HG03575 (cell line): ENCODE results near the gene SSPN.

ENCODE experiments used
- ATAC-seq: cut with Tn5 transposase; IDR thresholded peaks from one replicate; pipeline ENCODE4 v1.9.1; 2021; ENCODE audit not compliant: unreplicated experiment, insufficient number of reproducible peaks, low FRiP score; ENCODE audit errors: extremely low read depth

Gene SSPN, protein sequence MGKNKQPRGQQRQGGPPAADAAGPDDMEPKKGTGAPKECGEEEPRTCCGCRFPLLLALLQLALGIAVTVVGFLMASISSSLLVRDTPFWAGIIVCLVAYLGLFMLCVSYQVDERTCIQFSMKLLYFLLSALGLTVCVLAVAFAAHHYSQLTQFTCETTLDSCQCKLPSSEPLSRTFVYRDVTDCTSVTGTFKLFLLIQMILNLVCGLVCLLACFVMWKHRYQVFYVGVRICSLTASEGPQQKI

DNA sequence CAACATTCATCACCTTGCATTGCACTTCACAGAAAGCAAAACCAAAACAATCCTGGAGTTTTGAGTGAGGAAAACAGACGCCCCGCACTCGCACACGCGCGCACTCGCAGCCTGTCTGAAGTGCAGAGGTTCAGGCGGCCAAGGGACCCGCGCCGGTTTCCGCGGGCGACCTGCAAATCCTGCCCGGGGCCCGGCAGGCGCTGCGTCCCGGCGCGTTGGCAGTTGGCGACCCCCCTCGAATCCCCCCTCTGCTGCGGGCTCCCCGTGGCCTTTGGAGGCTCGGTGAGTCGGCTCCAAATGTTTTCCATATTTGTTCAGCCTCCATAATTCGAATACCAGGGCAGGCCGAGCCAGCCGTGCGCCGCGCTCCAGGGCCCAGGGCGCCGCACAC is at the start of gene SSPN:
Gene SSPN, plus strand, starts transcription at position 324 of the 391 bp plus-strand sequence. CDS start 100 bp downstream, outside the sequence.
- ATAC-seq: no peak

DNA sequence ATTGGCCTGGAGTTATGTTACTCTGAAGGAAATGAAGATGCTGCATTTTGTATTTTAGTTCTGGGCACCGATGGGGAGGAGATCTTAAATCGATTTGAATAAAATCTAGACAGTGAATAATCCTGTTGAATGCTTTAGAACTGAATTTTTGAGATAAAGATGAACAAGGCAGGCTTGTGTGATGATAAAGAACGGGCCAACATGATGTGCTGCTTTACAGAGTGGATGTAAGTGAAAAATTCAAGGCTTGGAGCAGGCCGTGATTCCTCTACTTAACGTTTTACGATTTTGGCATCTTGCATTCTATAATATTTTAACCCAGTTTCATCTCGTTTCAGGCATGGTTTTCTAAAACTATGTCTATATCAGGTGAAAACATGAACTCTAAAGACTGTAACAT is 47.1 kb upstream of the SSPN start:
- no peak for ATAC-seq

DNA sequence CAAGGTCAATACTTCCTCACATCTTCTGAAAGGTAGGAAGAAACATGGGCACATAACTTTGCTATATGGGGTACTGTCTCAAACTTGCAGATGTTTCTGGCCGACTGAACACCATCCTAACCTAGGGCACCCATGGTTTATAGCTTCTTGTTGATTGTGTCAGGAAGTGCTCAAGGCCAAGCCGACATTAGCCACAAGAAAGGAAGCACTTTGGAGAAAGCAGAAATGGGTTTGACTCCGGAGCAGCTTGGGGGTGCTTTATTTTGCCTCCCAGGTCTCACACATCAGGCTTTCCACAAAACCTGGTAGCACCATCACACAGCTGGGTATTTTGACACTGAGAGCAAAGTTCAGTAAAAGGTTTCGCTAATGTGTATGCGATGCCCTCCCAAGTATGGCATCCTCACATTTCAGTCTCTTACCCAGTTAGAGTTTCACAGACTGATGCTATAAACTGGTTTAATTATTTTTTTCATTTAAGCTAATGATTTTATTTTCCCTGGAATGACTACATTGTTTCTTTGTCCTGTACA is 45.3 kb upstream of the SSPN start:
- no peak for ATAC-seq

DNA sequence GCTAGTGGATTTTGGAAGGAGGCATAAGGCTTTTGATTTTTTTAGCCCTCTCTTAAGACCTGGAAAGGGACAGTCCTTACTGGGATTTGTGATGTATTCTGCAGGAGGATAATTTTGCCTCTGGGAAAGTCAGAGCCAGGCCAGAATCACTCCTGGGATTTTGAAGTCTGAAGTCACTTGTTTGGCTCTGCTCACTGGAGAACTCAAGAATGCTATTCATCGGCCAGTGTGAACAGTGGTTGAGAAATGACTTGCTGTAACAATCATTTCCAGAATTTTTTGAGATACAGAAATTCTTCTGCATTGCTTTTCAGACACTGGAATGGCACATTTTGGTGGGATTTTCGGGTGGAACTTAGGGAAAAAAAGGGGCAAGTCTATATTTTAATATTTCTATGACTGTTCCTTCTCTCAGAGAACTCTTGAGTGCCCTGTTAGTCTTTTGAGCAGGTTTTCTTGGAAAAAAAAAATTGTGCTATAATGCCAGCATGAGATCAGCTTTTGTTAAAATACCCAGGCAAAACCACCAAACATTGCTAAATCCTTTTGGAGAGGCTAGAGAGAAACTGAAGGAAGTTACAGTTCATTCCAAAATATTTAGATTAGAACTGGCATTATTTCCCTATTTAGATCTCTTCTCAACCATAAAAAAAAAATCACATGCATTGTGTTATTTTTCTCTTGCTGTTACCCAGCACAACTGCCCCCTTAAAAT is 44.5 kb upstream of the SSPN start:
- ATAC-seq: no peak

DNA sequence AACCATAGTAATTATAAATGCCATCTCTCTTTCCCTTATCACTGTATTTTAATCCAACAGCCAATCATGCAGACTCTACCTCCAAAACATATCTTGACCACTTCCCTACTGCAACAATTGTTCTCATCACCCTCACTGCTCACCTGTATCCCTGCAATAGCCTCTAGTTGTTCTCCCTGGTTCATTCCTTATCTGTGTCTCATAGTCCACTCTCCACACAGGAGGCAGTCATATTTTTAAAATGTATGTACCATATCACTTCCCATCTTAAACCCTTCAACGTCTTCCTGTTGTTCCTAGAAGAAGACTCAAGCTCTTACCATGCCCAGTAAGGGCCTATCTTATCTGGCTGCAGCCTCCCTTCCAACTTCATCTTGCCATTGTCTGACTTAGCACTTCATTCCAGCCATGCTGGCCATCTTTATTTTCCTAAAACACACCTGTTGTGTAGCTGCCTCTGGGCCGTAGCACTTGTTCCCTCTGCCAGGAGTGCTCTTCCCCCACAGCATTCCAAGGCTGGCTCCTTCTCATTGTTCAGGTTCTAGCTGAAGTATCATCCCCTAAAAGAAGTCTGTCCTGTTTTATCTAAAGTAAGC is 42.8 kb upstream of the SSPN start:
- ATAC-seq: no peak

DNA sequence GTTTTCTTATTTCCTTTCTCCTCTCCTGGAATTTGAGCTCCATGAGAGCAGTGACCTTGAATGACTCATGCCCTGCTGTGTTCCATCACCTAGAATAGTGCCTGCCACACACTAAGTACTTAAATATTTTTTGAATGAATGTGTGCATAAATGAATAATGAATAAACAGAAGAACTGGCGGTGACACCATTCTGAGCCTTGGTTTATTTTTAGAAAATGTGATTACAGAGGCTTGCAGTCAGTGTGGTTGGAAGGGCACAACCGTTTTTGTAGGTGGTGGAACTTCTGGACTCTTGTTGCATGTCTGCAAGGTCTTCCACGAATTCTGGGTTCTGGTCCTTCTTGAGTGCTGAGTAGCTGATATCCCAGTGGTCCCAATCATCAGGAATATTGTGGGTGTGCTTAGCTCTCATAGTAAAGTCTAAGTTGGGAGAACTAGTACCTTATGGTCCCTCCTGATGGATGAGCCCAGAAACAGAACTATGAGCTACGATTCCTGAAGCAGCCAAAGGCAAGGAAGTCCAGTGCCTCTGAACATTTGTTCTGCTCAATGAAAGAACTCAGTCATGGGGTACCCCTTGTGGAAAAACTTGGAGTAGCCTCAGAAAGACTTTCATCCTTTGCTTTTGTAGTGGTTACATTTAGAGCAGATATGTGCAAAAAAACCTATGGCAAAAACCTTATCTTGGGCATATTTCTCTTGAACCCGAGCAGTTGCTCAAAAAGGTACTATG is 41.8 kb upstream of the SSPN start:
- no peak for ATAC-seq

DNA sequence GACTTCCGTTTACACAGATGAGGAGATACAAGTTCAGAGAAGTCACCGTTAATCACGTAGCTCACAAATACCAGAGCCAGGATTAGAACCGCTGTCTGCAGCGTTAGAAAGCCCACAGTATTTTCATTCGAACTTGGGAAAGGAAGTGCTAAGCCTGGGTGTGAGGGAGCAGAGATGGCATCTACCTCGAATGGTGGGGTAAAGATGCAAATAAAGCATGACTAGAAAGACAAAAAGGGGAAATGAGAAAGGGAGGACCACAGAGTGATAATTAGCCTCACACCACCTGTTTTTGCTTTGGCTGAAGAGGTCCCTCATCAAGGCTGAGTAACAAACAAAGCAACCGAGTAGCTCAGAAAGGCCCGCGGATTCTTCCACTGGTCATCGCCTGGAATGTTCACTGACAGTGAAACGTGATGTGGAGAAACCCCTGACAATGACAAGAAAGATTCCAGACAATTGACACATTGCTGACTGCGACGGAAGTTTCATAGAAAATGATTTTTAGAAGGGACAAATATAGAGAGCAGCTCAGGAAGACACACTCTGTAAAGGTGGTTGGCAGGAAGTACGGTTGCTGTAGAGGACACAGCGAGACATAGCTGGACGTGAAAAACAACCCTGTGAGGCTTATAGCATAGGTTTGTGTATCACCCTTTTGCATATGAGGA is 39.0 kb upstream of the SSPN start:
- ATAC-seq: peak; percentile 88

DNA sequence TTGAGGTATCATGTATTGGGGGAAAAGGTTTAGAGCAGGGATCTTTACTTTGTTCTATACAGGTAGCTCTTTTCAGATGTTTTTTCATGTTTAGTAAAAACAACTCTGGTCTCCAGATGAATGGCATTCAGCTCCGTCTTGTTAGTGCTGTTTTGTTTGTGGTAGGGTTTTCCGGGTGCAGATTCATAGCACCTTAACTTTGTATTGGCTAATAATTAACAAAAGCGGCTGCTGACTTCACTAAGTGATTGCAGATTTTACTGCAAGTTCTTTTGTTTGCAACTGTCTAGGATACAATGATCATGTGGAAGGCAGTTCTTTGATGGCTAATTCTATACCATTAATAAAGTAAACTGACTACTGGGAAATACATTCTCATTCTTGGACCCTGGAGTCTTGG is 38.4 kb upstream of the SSPN start:
- ATAC-seq: no peak

DNA sequence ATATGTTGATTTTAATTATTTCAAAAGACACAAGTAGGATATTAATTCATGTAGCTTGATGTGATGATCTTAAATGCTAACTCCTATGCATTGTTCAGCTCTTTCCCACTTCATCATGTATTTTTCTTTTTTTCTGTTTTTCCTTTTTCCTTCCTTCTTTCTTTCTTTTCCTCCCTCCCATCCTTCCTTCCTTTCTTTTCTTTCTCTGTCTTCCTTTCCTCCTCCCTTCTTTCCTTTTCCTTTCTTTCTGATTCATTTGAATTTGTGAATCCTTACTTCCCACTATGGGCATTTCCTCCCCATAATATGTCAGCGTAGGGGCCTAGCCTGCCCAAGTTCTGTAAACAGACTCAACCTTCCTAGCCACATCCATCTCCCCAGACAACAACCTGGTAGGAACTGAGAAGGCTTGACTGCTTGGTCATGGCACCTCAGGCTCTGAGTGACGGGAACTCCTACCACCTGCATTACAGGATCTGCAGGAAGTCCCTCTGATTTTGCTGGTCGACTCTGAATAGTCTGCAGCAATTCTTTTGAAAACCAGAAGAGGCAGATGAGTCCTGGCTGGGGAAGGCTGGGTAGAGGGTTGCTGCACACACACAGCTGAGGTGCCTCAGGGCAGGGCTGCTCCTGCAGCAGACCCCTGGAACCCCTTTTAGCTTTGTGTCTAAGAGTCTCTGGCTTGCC is 37.2 kb upstream of the SSPN start:
- no peak for ATAC-seq

DNA sequence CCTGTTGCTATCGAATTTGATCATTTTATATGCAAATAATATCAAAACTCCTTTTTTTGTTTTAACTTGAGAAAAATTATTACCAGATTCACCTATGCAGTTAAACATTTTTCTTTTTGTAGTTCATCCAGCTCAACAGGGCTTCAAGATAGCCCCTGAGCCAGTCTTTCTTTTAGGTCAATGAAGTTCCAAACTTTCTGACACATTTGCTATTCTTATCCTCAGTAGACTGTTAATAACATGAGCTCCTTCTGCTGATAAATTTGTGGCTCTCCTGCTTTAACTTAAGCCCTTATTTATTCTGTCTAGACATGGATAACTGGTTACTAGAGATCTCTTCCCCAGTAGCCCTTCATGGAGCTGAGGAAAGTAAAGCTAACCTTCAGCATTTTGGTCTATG is 33.2 kb upstream of the SSPN start:
- ATAC-seq: no peak

DNA sequence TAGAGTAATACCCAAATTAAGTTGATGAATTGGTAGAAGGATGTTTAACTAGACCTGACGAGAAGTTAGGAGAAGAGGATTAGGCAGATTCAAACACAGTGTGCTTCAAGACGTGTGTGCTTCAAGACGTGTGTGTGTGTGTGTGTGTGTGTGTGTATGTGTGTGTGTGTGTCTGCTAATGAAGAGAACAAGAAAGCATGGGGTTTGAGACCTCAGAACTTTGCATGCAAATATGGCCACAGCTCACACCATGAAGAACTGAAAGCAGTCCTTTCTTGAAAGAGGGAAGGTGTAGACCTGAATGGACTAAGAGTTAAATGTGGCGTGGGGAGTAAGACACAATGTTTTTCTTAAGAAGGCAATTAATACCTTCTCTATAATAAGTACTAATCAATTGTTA is 32.5 kb upstream of the SSPN start:
- no peak for ATAC-seq

DNA sequence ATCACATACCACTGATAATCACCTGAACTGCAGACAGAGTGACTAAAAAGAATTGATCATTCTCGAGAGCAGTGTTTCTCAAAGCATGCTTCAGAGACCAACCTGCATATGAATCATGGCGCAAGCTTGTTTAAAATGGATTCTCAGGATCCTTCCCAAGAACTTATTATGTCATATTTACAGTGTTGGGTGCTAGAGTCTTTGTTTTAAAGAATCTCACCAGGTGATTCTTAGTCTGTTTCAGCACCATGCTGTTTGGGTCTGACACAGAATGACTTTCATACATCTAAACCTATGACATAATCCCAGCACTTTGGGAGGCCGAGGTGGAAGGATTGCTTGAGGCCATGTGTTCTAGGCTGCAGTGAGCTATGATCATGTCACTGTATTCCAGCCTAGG is 31.3 kb upstream of the SSPN start:
- no peak for ATAC-seq

DNA sequence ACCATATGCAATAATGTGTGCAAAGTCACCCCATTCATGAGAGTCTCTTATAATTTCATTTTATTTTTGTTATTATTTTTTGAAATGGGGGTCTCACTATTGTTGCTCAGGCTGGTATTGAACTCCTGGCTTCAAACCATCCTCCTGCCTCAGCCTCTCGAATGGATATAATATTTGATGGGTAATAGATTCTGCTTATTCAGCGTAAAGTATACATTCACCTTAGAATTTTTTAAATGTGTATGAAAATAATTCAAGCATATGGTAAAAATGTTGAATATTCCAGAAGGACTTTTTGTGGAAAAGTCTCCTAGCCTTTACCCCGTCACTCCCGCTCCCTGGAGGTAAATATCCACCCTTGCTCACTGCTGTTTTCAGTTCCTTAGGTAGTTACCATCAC is 23.4 kb upstream of the SSPN start:
- no peak for ATAC-seq

DNA sequence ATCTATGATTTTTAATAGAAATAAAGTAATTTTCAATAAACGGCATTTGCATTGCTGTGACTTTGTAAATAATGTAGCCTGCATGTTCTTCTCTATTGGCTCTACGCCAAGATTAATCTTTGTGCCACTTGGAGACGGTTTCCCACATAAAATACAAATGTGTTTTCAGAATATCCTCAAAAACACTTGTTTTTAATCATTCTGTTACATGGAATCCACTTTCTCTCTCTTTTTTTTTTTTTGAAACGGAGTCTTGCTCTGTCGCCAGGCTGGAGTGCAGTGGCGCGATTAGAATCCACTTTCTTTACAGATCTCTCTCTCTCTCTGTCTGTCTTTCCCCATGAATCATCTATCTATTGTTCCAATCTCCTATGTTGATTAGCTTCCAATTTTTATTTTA is 22.8 kb upstream of the SSPN start:
- ATAC-seq: no peak

DNA sequence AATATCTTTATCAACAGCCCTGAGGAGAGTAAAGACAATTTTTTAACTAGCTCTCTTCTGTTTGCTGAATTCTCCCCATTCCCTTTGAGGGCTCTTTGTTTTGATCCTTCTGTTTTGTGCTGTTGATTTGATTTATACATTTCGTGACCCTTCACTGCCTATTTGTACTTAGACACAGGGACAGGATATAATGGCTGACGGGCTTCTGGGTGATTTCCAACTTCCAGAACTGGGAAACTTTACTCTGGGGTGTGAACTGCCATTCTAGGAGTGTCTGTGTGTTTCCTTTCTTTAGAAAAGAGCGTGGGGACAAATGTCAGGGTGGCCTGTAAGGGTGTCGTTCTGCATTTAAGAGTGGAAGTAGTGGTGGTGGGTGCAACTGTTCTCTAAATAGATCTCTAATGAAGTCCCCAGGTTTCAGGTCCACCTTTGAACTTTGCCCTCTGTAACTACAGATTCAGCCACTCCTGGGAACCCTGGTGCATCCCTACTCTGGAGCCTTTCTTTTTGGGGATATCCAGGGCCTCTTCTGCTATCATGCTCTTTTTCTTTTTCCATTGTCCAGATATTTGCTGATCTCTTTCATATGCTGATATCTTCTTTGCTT is 22.3 kb upstream of the SSPN start:
- no peak for ATAC-seq

DNA sequence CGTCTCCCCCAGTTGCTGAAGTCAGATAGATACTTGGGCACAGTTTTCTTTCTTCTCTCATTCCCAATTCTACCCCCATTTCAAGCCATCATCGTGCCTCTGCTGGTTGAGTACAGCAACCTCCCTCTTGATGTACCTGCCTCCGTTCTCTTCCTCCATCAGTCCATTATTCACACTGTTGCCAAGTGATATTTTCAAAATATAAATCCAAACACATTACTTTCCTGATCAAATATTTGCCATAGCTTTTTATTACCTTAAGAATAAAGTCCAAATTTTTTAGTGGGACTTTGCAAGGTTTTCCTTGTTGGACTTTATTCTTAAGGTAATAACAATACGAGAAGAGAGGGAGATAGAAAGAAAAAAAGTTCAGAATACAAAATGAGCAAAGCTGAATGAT is 18.6 kb upstream of the SSPN start:
- no peak for ATAC-seq

DNA sequence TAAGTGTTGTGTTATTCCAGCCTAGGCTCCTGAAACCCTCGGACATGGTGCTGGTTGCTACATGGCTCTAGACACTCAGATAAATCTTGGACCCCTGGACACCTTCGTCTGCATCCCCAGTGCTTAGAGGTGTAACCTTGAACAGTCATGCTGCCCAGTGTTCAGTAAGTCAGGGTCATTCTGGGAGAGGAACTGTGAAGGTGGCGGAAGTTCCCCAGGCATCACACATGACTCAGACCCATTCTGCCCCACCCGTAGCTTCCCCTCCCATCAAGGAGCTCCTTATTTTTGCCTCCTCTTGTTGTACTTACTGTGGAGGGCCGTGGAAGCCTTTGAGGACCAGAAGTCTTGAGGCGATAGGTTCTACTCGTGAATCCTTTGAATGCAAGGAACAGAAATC is 18.1 kb upstream of the SSPN start:
- ATAC-seq: no peak

DNA sequence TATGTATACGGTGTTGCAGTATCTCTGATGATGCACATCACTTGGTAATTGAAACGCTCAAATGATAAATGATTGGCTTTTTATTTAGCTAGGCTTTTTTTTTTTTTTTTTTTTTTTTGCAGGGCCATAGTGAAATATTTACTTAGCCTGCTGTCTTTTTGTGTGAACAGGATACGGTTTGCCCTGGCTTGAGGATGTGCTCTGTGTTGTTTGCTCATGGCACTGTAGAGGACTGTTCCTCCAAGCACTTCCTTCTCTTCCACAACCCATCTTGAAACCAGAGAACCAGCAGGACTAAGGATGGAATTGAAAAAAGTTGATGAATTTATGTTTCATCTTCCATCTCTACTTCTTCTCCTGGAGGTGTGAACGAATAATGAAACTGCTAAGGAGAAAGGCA is 15.5 kb upstream of the SSPN start:
- ATAC-seq: no peak
